ENCODE data around the gene WASF2. TPM values are rescaled to one million over a fixed set of nuclear protein-coding genes. Genes with fewer than 3 reads are reported as not detected.

Gene WASF2
- total and polyA plus RNA-seq, 2 of the 4 experiments (the other 2 are of a cell fraction), result 7.9 to 45.4 TPM

DNA sequence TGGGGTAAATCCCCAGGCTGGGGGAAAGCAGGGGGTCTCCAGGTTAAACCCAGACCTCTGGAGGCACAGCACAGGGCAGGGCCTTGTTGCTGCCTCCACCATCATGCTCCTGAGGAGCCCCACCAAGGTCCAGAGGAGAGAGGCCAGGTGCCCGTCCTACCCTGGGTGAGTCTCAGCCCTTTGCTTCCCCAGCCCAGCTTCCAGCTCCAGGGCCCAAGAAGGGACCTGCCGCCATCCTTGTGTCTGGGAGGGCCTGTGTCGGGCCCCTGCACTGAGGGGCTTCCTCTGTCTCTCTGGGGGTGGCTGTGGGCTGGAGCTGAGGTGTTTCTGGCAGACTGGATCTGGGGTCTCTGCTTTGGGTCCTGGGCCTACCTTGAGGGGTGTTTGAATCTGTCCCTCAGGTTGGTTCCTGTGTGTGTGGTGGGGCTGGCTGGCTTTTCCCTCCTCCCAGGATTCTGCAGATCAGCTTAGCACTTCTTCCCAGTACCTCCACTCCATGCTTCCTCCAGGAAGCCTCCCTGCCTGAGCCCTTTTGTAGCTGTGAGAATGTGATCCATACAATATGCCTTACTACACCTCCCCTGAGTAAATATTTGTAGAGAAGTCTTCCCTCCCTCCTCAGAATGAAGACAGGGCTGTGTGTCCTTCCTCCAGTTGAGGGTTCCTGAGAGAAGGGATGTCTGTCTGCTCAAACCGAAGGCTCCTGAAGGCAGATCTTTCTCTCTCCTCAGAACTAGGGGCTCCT is 91.4 kb downstream of the WASF2 start:
- intact Hi-C loops (cut with micrococcal nuclease), result loop anchor here (10.0 kb wide), 1 partner anchor 204 kb away; no protein-coding TSS in a partner anchor
- DNase-seq, result no peak

More for the DNA sequence above, 91.4 kb downstream of the WASF2 start:
- no peak overlapping the region for H4K8ac ChIP-seq (ENCODE audit: low read depth in 2 of 2, low read length in 2 of 2)
- no peak overlapping the region for H3K4me3 ChIP-seq (ENCODE audit: insufficient read depth, low read depth, low read length)
- no peak overlapping the region for H2BK15ac ChIP-seq (ENCODE audit: low read depth, low read length)
- no peak overlapping the region for H2AK9ac ChIP-seq (replicated peaks; ENCODE audit: low read depth, low read length, poor library complexity)
- H3K56ac ChIP-seq (ENCODE audit: extremely low read depth, insufficient read depth, low read length), result no peak overlapping the region
- no peak overlapping the region for H2AFZ ChIP-seq (replicated peaks; ENCODE audit: low read length, poor library complexity)
- ChIA-PET CTCF (interaction anchor here (4.7 kb wide), 1 partner anchor 99 kb away, joined by 79 read pairs; no protein-coding TSS in a partner anchor), POLR2A (ENCODE audit: unreplicated experiment) (interaction anchor here (0.6 kb wide), 1 partner anchor 15 kb away, joined by 3 read pairs; no protein-coding TSS in a partner anchor)
- no peak overlapping the region; the same call in 1 of the 2 replicates for H2AK5ac ChIP-seq (ENCODE audit: low read depth, low read length)
- no CpG with 5 or more reads among the region's 4 CpGs for WGBS, 2 experiments (ENCODE audit: extremely low coverage in 2 of 2, insufficient read length in 1 of 2)
- no peak for ATAC-seq (ENCODE audit: low read depth)
- H4K91ac ChIP-seq (ENCODE audit: insufficient read depth, low read depth, low read length), result no peak overlapping the region
- H4K5ac ChIP-seq (ENCODE audit: low read depth, low read length), result no peak overlapping the region
- peak overlapping the region; percentile 44; the same call in 1 of the 2 replicates for H3K14ac ChIP-seq (replicated peaks; ENCODE audit: low read depth, low read length)
- H3K9me1 ChIP-seq (ENCODE audit: insufficient read depth, low read length), result peaks cover 24% of the 10 kb centered on the region
- H4K20me1 ChIP-seq (ENCODE audit: insufficient read depth, low read length), result peaks cover 12% of the 10 kb centered on the region; the same call in 1 of the 2 replicates
- no peak overlapping the region for H3K27ac ChIP-seq (ENCODE audit: insufficient read depth, low read length)
- no peak for TF ChIP-seq BHLHE40 (IDR thresholded peaks at IDR 0.05; ENCODE audit: low read depth, low read length)
- no peak for TF ChIP-seq RFX5 (IDR thresholded peaks at IDR 0.05; ENCODE audit: low read depth, low read length)
- no peak for TF ChIP-seq RCOR1 (IDR thresholded peaks at IDR 0.05; ENCODE audit: insufficient replicate concordance, low read length)
- H3K18ac ChIP-seq (ENCODE audit: low read depth, low read length), result no peak overlapping the region
- H2BK5ac ChIP-seq (ENCODE audit: low read depth, low read length, poor library complexity, severe bottlenecking), result no peak overlapping the region
- in situ Hi-C loops (cut with MboI; ENCODE audit: low sequenced_read_pairs), result loop anchor here (5.0 to 10.0 kb wide), 2 partner anchors 209 to 294 kb away; no protein-coding TSS in a partner anchor
- H3K23ac ChIP-seq (ENCODE audit: low read depth, low read length), result peak overlapping the region; percentile 42; the same call in 1 of the 2 replicates
- no peak overlapping the region for H2BK120ac ChIP-seq (ENCODE audit: low read depth, low read length)
- H3K36me3 ChIP-seq (ENCODE audit: control insufficient read depth, insufficient read depth, low read length), result no peaks in the 10 kb centered on the region; the same call in 1 of the 2 replicates
- H3K4me1 ChIP-seq (ENCODE audit: control insufficient read depth, insufficient read depth, low read length), result peaks cover 16% of the 10 kb centered on the region
- H3K4me2 ChIP-seq (ENCODE audit: low read depth, low read length), result no peak overlapping the region
- H3K9me3 ChIP-seq (ENCODE audit: control insufficient read depth, insufficient read depth, low read length), result no peaks in the 10 kb centered on the region
- dilution Hi-C loops (cut with HindIII; ENCODE audit: low sequenced_read_pairs, unreplicated experiment), result no loop called here
- BruUV-seq (replicated peaks), result no TSS peak
- H2BK20ac ChIP-seq (ENCODE audit: low read depth, low read length), result no peak overlapping the region
- peaks cover 0 to 20% of the 10 kb centered on the region in 2 experiments; a peak in 2 of 4 replicates for H3K79me1 ChIP-seq (ENCODE audit: low read depth in 1 of 2, low read length in 2 of 2)
- H3K27me3 ChIP-seq (ENCODE audit: control insufficient read depth, insufficient read depth, low read length), result no peaks in the 10 kb centered on the region
- H3K4ac ChIP-seq (ENCODE audit: low read depth, low read length), result 0 out of 2 replicates have a peak overlapping the region, but pooled peaks have one; percentile 31
- H3K9ac ChIP-seq (ENCODE audit: low read depth, low read length), result no peak overlapping the region
